HG03469 (cell line): ENCODE data around the gene SH3BGRL.
"Not testable (repeated sequence)": the region's sequence is repeated elsewhere in the genome, so short reads cannot be mapped to it uniquely, and the experiment has no call there.

Experiments used
- ATAC-seq: cut with Tn5 transposase; IDR thresholded peaks from one replicate; pipeline ENCODE4 v1.9.1; 2021; ENCODE audit warnings: mild to moderate bottlenecking, moderate library complexity, moderate number of reproducible peaks; ENCODE audit not compliant: unreplicated experiment

Gene SH3BGRL

DNA sequence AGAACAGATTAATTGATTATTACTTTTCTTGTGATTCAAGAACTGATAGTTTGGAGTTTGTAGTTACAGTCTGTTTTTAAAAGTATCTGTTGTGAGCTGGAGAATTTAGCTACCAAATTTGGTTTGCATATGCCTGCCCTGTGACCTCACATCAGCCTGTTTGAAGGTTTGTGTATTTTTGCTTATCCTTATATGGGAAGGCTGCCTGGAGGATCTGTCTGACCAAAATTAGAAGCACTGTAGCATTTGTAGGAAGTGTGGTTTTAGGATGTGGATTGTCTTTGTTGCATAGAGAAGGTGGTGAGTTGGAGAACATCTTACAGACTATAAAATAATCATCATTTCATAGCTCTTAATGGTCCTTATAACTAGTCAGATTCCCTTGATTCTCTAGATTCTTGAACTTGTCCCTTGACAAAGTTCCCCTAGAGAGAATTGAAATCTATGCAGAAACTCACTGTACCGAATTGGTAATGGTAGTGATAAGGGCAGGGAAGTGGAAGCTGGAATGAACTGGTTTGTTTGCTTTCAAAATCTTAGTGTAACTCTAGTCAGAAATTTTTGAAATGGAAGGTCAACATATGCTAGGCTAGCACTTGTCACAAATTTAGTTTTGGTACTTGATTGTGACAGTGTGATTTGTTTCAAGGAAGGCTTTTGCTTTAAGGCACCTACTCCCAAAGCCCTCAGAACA is 57.3 kb downstream of the SH3BGRL start:
- ATAC-seq: no peak

DNA sequence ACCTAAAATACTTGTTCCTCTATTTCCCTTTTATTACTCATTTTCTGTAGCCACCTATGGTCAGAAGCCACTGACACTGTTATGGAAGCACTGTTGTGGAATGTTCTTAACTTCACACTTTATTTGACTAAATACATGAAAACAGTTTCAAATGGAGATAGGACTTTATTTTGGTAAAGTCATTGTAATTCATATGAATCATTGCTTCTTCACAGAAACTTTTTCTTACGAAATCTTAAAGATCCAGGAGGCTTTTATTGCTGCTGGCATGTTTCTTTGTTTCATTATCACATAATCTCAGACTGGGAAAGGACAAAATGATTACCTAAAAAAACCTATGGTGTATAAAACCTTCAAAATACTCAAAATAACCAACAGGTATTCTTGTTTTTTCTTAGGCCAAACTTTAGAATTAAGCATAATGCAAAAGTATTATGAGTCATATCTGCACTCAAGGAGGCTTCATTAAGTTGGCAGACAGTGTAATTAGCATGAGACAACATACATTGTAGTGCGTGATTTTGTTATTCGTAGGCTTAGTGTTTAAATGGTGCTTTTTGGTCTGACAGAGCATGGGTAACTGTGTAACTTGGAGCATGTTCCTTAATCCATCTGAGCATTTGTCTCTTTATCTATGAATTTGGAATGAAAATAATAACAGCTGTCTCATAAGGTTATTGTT is 58.0 kb downstream of the SH3BGRL start:
- ATAC-seq: no peak

DNA sequence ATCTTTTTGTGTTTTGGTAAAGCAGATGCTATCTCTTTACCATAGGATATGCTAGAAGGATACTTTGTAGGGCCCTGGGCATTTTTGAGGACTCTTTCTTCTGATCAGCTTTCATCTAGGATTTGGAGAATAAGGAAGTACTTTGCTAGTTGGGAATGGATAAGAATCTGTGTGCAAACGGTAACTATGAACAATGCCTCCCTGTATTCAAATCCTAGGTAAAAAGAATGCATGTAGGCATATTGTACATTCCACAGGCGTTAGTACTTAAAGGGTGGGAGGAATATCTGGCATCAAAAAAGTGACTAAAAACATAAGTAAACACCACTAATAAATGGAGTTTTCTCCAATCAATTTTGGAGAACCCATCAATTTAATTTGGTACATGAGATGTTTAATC is 59.7 kb downstream of the SH3BGRL start:
- no peak for ATAC-seq

DNA sequence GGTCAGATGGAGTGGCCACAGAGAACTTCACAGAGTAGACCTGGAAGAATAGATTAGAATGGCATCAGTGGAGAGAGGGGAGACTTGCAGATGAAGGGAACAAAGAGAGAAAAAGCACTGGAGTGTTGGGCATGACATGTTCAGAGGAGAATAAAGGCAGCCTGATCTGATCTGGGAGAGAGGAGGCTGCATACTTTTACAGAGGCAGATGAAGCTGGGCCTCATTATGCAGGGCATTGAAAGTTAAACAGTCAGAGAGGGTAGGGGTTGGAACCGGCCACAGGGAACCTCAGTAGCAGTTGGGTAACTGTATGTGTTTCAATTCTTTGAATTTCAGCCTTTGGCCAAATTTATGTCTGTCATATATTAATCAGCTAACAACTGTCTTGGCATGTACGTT is 61.2 kb downstream of the SH3BGRL start:
- no peak for ATAC-seq

DNA sequence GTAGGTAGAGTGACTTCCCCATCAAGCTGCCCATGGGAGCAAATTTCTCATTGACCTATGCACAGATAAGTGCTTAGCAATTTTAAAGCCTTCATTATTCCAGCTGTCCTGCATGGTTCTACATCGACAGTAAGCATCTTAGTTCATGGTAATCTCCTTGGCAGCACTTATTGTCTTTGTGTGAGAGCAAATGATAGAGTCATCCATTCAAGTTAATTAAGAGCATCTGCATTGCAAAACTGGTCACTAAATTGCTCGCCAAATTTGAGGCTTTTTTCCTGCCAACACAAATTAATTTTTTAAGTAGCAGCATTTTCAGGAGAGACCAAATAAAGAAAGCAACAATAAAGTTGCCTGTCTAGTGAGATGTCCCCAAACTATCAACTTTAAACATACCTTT is 76.7 kb downstream of the SH3BGRL start:
- ATAC-seq: no peak

DNA sequence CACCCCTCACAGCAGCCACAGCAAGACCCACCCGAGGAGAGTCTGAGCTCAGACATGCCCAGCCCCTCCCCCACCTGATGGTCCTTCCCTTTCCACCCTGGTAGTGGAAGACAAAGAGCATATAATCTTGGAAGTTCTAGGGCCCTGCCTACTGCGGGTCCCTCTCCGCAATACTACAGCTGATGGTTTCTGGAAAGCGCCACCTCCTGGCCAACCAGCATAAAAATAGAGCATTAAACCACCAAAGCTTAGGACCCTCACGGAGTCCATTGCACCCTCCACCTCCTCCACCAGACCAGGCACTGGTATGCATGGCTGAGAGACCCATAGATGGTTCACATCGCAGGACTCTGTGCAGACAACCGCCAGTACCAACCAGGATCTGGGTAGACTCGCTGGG is 78.2 kb downstream of the SH3BGRL start:
- no peak for ATAC-seq

DNA sequence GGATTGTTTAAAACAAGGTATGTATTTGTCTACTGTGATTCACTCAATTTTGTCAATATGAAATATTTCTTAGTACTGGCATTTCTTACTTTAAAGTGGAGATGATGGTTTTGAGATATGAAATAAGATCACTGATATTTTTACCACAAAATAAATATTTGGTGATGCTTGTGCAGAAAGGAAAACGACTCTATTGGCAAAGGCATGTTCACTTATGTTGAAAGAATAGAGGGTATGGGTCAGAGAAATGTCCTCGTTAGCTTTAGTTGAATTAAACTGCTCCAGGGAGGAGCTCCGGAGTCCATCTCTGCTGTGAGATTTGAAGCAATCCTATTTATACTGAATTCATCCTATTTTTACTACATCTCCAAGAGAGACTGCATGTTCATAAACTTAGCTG is 84.2 kb downstream of the SH3BGRL start:
- no peak for ATAC-seq

DNA sequence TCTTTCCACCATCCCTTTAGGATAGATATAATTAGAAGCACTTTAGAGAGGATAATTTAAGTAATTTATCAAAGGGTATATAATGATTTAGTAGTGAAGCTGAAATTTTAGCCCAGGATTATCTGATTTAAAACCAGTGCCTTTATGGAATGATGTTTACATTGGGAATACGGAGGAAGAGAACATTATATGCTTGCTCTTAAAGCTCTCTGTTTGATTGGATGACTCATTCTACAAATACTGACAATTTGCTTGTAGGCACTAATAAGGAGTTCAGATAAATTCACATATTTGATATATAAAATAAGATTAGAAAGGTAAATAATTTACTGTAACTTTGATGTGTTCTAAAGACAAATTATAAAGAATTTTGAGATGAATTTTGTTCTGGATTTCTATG is 84.7 kb downstream of the SH3BGRL start:
- ATAC-seq: no peak

DNA sequence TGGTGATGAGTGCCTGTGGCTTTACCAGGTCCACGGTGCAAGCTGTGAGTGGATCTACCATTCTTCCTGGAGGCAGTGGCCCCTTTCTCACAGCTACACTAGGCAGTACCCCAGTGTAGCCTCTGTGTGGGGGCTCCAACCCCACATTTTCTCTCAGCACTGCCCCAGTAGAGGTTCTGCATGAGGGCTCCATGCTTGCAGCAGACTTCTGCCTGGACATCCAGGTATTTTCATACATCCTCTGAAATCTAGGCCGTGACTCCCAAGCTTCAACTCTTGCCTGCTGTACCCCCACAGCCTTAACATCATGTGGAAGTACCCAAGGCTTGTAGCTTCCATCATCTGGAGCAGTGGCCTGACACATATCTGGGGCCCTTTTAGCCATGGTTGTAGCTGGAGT is 90.1 kb downstream of the SH3BGRL start:
- ATAC-seq: no peak

DNA sequence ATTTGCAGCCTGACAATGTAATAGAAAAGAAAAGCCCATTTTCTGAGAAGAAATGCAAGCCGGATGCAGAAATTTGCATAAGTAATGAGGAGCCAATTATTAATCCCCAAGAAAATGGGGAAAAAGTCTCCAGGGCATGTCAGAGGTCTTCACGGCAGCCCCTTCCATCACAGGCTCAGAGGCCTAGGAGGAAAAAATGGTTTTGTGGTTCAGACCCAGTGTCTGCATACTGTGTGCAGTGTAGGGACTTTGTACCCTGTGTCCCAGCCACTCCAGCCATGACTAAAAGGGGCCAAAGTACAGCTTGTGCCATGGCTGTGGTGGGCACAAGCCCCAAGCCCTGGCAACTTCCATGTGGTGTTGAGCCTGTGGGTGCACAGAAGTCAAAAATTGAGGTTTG is 92.2 kb downstream of the SH3BGRL start:
- no peak for ATAC-seq

DNA sequence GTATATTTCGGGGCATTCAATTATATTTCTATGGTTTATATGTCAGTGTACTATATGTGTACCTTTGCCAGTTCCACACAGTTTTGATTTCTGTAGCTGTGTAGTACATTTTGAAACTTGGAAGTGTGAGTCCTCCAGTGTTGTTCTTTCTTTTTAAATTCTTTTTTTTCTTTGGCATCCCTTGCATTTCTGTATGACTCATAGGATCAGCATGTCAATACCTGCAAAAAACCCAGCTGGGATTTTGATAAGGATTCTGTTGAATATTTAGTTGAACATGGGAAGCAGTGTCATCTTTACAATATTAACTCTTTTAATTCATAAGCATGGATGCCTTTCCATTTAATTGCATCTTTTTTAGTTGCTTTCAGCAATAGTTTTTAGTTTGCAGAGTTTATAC is 100.0 kb downstream of the SH3BGRL start:
- no peak for ATAC-seq

DNA sequence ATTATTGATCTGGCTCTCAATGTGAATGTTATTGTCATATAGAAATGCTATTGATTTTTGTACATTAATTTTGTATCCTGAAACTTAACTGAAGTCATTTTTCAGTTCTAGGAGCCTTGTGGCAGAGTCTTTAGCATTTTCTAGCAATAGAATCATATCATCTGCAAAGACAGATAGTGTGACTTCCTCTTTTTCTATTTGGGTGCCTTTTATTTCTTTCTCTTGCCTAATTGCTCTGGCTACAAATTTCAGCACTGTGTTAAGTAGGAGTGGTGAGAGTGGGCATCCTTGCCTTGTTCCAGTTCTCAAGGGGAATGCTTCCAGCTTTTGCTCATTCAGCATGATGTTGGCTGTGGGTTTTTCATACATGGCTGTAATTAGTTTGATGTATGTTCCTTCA is 102.7 kb downstream of the SH3BGRL start:
- peak; percentile 52 for ATAC-seq

DNA sequence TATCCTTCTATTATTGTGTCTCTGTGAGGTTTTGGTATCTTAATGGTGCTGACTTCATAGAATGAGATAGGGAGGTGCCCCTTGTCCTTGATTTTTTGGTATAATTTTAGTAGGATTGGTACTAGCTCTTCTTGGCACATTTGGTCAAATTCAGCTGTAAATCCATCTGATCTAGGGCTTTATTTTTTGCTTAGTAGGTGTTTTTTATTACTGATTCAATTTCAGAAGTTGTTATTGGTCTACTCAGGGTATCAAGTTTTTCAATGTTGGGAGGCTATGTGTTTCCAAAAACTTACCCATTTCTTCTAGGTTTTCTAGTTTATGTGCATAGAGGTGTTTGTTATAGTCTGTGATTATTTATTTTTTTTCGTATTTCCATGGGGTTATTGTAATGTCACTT is 103.3 kb downstream of the SH3BGRL start:
- no peak for ATAC-seq

DNA sequence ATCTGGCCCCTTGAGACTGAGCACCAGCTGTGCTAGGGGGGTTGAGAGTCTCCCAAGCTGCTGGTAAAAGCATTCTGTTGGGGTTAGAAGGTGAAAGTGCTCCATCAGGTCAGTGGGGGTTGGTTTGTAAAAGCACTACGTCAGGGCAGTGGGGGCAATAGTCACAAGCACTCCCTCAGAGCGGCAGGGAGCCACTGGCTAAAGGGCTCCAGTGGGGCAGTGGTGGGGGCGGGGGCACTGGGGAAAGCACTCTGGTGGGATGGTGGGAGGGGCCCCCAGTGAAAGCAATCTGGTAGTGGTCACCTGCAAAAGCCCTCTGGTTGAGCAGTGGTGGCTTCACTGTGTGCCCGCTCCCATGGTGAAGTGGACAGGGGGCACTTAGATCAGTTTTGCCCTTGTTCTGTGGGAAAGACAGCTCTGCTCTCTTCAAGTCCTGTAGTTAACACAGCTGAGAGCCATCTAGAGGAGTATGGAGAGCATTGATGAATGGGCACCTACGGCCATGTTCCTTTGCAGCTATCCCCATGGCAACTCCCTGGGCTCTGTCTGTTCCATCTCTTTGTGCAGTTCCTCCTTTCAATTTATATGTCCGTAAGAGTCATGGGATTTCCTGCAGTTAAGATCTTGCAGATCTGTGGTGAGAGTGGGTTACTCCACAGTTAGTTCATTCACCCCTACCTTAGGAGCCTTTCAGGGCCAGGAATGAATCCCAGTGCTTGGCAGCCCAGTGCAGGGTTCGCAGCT is 106.4 kb downstream of the SH3BGRL start:
- ATAC-seq: no peak

DNA sequence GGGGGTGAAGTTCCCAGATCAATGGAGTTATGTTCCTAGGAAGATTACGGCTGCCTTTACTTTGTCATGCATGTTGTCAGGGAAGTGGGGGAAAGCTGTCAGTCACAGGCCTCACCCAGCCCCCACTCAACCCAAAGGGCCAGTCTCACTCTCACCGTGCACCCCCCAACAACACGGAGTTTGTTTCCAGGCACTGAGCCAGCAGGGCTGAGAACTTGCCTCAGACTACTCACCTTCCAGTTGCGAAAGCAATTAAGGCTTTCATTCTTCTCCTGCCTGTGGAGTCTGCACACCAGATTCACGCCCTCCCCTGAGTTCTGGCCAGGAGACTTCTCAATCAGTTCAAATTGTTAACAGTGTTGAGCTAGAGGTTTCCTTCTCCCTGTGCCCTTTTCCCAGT is 114.3 kb downstream of the SH3BGRL start:
- no peak for ATAC-seq

DNA sequence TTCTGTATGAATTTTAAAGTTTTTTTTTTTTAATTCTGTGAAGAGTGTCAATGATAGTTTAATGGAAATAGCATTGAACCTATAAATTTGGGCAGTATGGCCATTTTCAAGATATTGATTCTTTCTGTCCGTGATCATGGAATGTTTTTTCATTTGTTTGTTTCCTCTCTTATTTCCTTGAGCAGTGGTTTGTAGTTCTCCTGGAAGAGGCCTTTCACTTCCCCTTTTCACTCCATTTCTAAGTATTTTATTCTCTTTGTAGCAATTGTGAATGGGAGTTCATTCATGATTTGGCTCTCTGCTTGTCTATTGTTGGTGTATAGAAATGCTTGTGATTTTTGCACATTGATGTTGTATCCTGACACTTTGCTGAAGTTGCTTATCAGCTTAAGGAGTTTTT is 129.8 kb downstream of the SH3BGRL start:
- not testable (repeated sequence) for ATAC-seq

DNA sequence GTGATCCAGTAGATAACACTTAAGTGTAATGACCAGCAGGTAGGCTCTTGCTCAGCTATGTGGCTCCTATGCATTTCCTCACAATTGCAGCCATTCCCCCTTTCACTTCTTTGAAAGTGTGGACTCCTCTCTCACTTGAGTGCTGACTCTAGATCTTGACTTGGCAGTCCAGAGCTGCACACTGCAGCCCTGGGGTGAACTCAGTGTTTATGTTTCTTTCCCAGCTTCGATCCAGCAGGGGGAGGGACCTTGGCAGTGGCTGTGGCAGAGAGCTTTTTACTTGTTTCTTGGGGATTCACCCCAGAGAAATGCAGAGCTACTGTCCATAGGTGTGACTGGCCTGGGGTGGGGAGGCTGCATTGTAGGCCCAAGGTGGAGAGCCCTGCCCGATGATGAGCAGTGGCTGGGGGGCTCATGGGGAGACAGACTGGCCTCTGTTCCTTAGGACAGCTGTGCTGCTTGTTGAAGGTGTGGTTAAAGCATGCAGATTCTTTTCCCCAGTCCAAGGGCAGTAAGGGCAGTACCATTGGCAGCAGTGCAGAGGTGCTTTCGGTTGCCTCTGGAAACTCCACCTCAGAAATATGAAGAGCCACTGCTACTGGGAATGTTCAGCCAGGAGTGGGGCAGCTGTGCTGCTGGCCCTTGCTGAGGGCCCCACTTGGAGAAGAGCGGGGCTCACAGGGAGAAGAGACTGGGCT is 134.7 kb downstream of the SH3BGRL start:
- ATAC-seq: no peak

DNA sequence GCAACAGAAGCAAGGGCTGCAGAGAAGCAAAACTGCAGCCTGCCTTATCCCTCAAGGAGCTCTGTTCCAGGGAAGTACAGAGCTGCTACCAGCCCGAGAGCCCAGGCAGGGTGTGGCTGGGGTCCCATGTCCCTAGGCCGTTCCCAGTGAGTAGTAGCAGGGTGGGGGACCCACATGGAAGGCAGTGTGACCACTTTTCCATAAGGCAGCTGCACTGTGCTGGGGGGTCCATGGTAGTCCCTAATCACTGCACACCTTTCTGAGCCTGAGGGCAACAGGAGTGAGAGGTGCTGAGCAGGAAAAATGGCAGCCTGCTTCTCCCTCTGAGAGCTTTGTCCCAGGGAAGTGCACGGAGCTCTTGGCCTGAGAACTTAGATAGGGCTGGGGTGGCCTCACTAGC is 135.9 kb downstream of the SH3BGRL start:
- no peak for ATAC-seq

DNA sequence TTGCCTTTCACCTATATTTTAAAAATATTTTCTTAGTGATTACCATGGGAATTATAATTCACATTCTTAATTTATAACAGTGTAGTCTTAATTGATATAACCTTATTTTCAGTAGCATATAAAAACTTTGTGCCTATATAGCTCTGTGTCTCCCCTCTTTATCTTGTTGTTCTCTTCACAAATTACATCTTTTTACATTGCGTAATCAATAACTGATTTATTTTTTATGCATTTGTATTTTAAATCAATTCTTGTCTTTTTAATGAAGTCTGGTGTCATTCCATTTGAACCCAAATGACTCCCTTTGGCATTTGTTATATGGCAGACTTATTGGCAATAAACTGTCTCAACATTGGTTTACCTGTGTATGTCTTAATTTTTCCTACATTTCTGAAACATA is 137.0 kb downstream of the SH3BGRL start:
- no peak for ATAC-seq

DNA sequence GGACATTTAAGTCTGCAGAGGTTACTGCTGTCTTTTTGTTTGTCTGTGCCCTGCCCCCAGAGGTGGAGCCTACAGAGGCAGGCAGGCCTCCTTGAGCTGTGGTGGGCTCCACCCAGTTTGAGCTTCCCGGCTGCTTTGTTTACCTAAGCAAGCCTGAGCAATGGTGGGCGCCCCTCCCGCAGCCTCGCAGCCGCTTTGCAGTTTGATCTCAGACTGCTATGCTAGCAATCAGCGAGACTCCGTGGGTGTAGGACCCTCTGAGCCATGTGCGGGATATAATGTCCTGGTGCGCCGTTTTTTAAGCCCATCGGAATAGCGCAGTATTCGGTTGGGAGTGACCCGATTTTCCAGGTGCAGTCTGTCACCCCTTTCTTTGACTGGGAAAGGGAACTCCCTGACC is 143.4 kb downstream of the SH3BGRL start:
- not testable (repeated sequence) for ATAC-seq
